B cell (primary cell): Measurements from ENCODE around the gene IGSF9B. TPM values are rescaled to one million over a fixed set of nuclear protein-coding genes. Genes with fewer than 3 reads are reported as not detected.

Source experiments
- ATAC-seq: fragments of 200-7000 bp; cut with Tn5 transposase; one replicate; pipeline ENCODE4 v1.10.0; 2021; ENCODE audit warnings: low read depth, mild to moderate bottlenecking, moderate number of reproducible peaks, moderate library complexity
- CTCF ChIA-PET: fragments of 350-600 bp; sonication (Branson Sonifier 250); formaldehyde crosslinking; loops from one replicate; lab custom pipeline; 2021; ENCODE audit warnings: antibody characterized with exemption, inconsistent platforms; lab: Charles Lee
- POLR2A ChIA-PET: fragments of 350-600 bp; sonication (Branson Sonifier 250); formaldehyde crosslinking; loops from one replicate; lab custom pipeline; 2021; ENCODE audit warnings: antibody characterized with exemption; lab: Charles Lee
- DNase-seq: peaks from one replicate; pipeline ENCODE4 v3.0.0; 2013
- H2AFZ ChIP-seq: 2 replicates; pipeline ENCODE4 v1.6.1; 2012; ENCODE audit warnings: mild to moderate bottlenecking, low read depth, low read length; ENCODE audit not compliant: insufficient read depth, poor library complexity, severe bottlenecking
- H3K27ac ChIP-seq, 2 donors: 1 replicate in 1 of 2; 2 replicates in 1 of 2; pipeline ENCODE4 v1.5.1; 2012 to 2013; ENCODE audit warnings: low read length in 2 of 2, mild to moderate bottlenecking in 2 of 2, moderate library complexity in 1 of 2
- H3K27me3 ChIP-seq, 4 experiments: fragments of 200-600 bp in 1 of 4; sonication (generic) in 1 of 4; replicated peaks in 1 of 4; 1 replicate in 2 of 4; 2 replicates in 2 of 4; pipeline versions ENCODE4 v1.6.1 to v1.7.0; 2013 to 2016; ENCODE audit warnings: low read length in 3 of 4, mild to moderate bottlenecking in 2 of 4, mixed read lengths in 1 of 4, moderate library complexity in 1 of 4; ENCODE audit not compliant: insufficient read depth in 4 of 4, control insufficient read depth in 3 of 4; ENCODE audit errors: control extremely low read depth in 1 of 4
- H3K36me3 ChIP-seq, 2 experiments: replicated peaks in 1 of 2; 1 replicate in 1 of 2; 2 replicates in 1 of 2; pipeline versions ENCODE4 v1.6.1 to v1.7.1; 2013; ENCODE audit warnings: low read length in 1 of 2; ENCODE audit not compliant: insufficient read depth in 2 of 2, control insufficient read depth in 1 of 2; ENCODE audit errors: control extremely low read depth in 1 of 2, extremely low read depth in 1 of 2
- H3K4me1 ChIP-seq, 2 donors: fragments of 200-600 bp in 1 of 2; sonication (generic) in 1 of 2; 1 replicate in 1 of 2; 2 replicates in 1 of 2; pipeline versions ENCODE4 v1.5.1 to v1.6.1; 2013 to 2017; ENCODE audit warnings: low read length in 2 of 2; ENCODE audit not compliant: control insufficient read depth in 2 of 2, insufficient read depth in 2 of 2
- H3K4me2 ChIP-seq: replicated peaks from 2 replicates; pipeline ENCODE3; 2012; ENCODE audit warnings: mild to moderate bottlenecking, low read depth, low read length; ENCODE audit not compliant: poor library complexity, severe bottlenecking
- H3K4me3 ChIP-seq, 5 experiments: fragments of 200-600 bp in 1 of 5; sonication (generic) in 1 of 5; 1 replicate in 3 of 5; 2 replicates in 2 of 5; pipeline versions ENCODE4 v1.5.1 to v1.7.0; 2011 to 2016; ENCODE audit warnings: low read length in 4 of 5, mild to moderate bottlenecking in 4 of 5, low read depth in 2 of 5, control low read depth in 1 of 5, moderate library complexity in 1 of 5; ENCODE audit not compliant: insufficient read depth in 1 of 5; ENCODE audit errors: control extremely low read depth in 1 of 5, extremely low read depth in 1 of 5
- H3K79me2 ChIP-seq: fragments of 200-600 bp; sonication (generic); one replicate; pipeline ENCODE4 v1.6.0; 2016; ENCODE audit warnings: low read length; ENCODE audit not compliant: control insufficient read depth, insufficient read depth
- H3K9ac ChIP-seq: fragments of 200-600 bp; sonication (generic); 2 replicates; pipeline ENCODE4 v1.6.1; 2017; ENCODE audit warnings: mild to moderate bottlenecking, low read length, moderate library complexity
- H3K9me3 ChIP-seq, 3 donors: one replicate each; pipeline versions ENCODE4 v1.6.1 to v1.7.1; 2013; ENCODE audit warnings: low read length in 2 of 3; ENCODE audit not compliant: control insufficient read depth in 2 of 3, insufficient read depth in 1 of 3; ENCODE audit errors: control extremely low read depth in 1 of 3
- H4K20me1 ChIP-seq: 2 replicates; pipeline ENCODE4 v1.6.0; 2012; ENCODE audit warnings: mild to moderate bottlenecking, low read length; ENCODE audit not compliant: insufficient read depth, control insufficient read depth, poor library complexity, severe bottlenecking
- H3K27ac Mint-ChIP-seq: one replicate; pipeline ENCODE4 v1.8.0; 2021; ENCODE audit warnings: mixed read lengths
- H3K27me3 Mint-ChIP-seq: one replicate; pipeline ENCODE4 v1.8.0; 2021; ENCODE audit warnings: mixed read lengths
- H3K4me1 Mint-ChIP-seq: one replicate; pipeline ENCODE4 v1.8.0; 2021; ENCODE audit warnings: mixed read lengths
- H3K4me3 Mint-ChIP-seq: one replicate; pipeline ENCODE4 v1.8.0; 2021; ENCODE audit warnings: mixed read lengths
- H3K9me3 Mint-ChIP-seq: one replicate; pipeline ENCODE4 v1.8.0; 2022; ENCODE audit warnings: mixed read lengths; ENCODE audit not compliant: insufficient read depth
- CTCF ChIP-seq: fragments of 200-600 bp; IDR thresholded peaks from one replicate; pipeline ENCODE4 v1.8.0; 2022; ENCODE audit warnings: antibody characterized with exemption, mild to moderate bottlenecking
- EZH2 ChIP-seq: IDR thresholded peaks from 2 replicates; pipeline ENCODE4 v1.6.1; 2012; ENCODE audit warnings: borderline replicate concordance, low read depth, mild to moderate bottlenecking, moderate library complexity, low read length; ENCODE audit not compliant: insufficient read depth, poor library complexity, severe bottlenecking
- WGBS: methylation state at CpG from one replicate; pipeline ENCODE4 v1.1.5; 2013; ENCODE audit warnings: missing lambda C conversion rate; ENCODE audit not compliant: insufficient coverage; 5-methylcytosine and 5-hydroxymethylcytosine counted together
- intact Hi-C: fragments of 100-400 bp; cut with micrococcal nuclease; formaldehyde crosslinking; loops from one replicate; pipeline ENCODE4 v1.10.0; 2022
- polyA plus RNA-seq: library from polyadenylated mRNA; depleted of rRNA; stranded (reverse); fragments of >200 nt; gene quantifications from 2 replicates; pipeline ENCODE4 v1.2.3, GENCODE V29; 2012
- total RNA-seq, 2 donors: library from RNA; stranded (reverse); fragments of 120-200 nt in 1 of 2; gene quantifications; 1 replicate in 1 of 2; 2 replicates in 1 of 2; pipeline versions ENCODE4 v1.2.3 to v1.2.4, GENCODE V29; 2013 to 2022

The IGSF9B gene
- total and polyA plus RNA-seq, 2 donors (not counting 1 experiment from before 2014, with no cell fraction given), result 0.15 to 0.37 TPM

- no peaks in the 10 kb centered on the region for H3K79me2 ChIP-seq
- Mint-ChIP-seq H3K27me3 (peaks cover 56% of the 10 kb centered on the region), H3K4me1 (peaks cover 22% of the 10 kb centered on the region), H3K9me3 (no peaks in the 10 kb centered on the region), H3K4me3 (no peak overlapping the region), H3K27ac (no peak overlapping the region)
- ChIA-PET POLR2A (no interaction called here), CTCF (no interaction called here)
- H3K9ac ChIP-seq, result no peak overlapping the region
- no peak overlapping the region for H3K4me3 ChIP-seq
- peaks cover 0 to 56% (median 25%) of the 10 kb centered on the region in 4 experiments for H3K27me3 ChIP-seq
- ATAC-seq, result no peak
- no peak overlapping the region for H3K4me2 ChIP-seq
- H3K36me3 ChIP-seq, result no peaks in the 10 kb centered on the region
- intact Hi-C loops, result no loop called here
- 81% methylated on average over 3 of the region's 5 CpGs for WGBS
- no peak for TF ChIP-seq EZH2
- no peak for TF ChIP-seq CTCF
- H2AFZ ChIP-seq, result no peak overlapping the region
- no peaks in the 10 kb centered on the region for H4K20me1 ChIP-seq
- peaks cover 7 to 16% of the 10 kb centered on the region in 2 donors for H3K4me1 ChIP-seq
- H3K9me3 ChIP-seq, result no peaks in the 10 kb centered on the region
- no peak for DNase-seq
- H3K27ac ChIP-seq, result no peak overlapping the region
These were observed 3.2 kb downstream of the IGSF9B start for GRCh38 chr11:133953547-133953946.

GRCh38 chr11:133952199-133953190 lies 4.3 kb downstream of the IGSF9B start:
- 85% methylated on average over 9 of the region's 10 CpGs for WGBS
- Histone ChIP-seq H3K79me2 (no peaks in the 10 kb centered on the region), H3K9ac (no peak overlapping the region), H2AFZ (no peak overlapping the region), H3K4me2 (no peak overlapping the region), H3K36me3 (no peaks in the 10 kb centered on the region), H3K4me1 (peaks cover 7 to 14% of the 10 kb centered on the region in 2 donors), H3K27ac (no peak overlapping the region), H3K9me3 (no peaks in the 10 kb centered on the region), H3K4me3 (no peak overlapping the region), H3K27me3 (peaks cover 0 to 48% (median 27%) of the 10 kb centered on the region in 4 experiments), H4K20me1 (no peaks in the 10 kb centered on the region)
- Mint-ChIP-seq H3K4me3 (no peak overlapping the region), H3K27me3 (peaks cover 60% of the 10 kb centered on the region), H3K9me3 (no peaks in the 10 kb centered on the region), H3K4me1 (peaks cover 18% of the 10 kb centered on the region), H3K27ac (no peak overlapping the region)
- intact Hi-C loops, result no loop called here
- POLR2A ChIA-PET, result no interaction called here
- TF ChIP-seq CTCF (no peak), EZH2 (no peak)
- CTCF ChIA-PET, result no interaction called here
- DNase-seq, result no peak
- no peak for ATAC-seq
